ENCODE data around the gene CCDC88C. TPM values are rescaled to one million over a fixed set of nuclear protein-coding genes. Genes with fewer than 3 reads are reported as not detected.

CCDC88C gene
- total RNA-seq, 1 experiment from 2014 or later, result 21.3 TPM

- in situ Hi-C loops (cut with HindIII; ENCODE audit: low pct_unique_long_range_greater_than_20kb, low sequenced_read_pairs), result no loop called here
These were observed 68.7 kb downstream of the CCDC88C start for GRCh38 chr14:91348845-91349465.

GRCh38 chr14:91346838-91347173 lies 70.8 kb downstream of the CCDC88C start:
- Histone ChIP-seq H3K27me3 (ENCODE audit: control insufficient read depth, insufficient read depth, low read length) (no peaks in the 10 kb centered on the region), H3K9me3 (ENCODE audit: control insufficient read depth, insufficient read depth, low read depth, low read length) (no peaks in the 10 kb centered on the region), H3K4me3 (ENCODE audit: low read depth in 2 of 2, low read length in 2 of 2) (no peak overlapping the region), H3K4me1 (ENCODE audit: control insufficient read depth, insufficient read depth, low read length) (peaks cover 20% of the 10 kb centered on the region), H3K36me3 (ENCODE audit: control insufficient read depth, insufficient read depth, low read length) (no peaks in the 10 kb centered on the region), H3K27ac (ENCODE audit: low read length) (peak overlapping the region; percentile 17; the same call in 1 of the 2 replicates)
- no TSS peak for BruUV-seq (replicated peaks)
- DNase-seq (ENCODE audit: low read depth, low spot score) (no peak), ATAC-seq (no peak)
- intact Hi-C loops (cut with micrococcal nuclease; ENCODE audit: unreplicated experiment), result no loop called here
- POLR2A ChIA-PET, result no interaction called here
- in situ Hi-C loops (cut with HindIII; ENCODE audit: low pct_unique_long_range_greater_than_20kb, low sequenced_read_pairs), result no loop called here
- TF ChIP-seq REST (IDR thresholded peaks at IDR 0.05; ENCODE audit: insufficient read depth in 1 of 2, low read depth in 2 of 2, low read length in 1 of 2) (no peak), TCF7L2 (IDR thresholded peaks at IDR 0.05; ENCODE audit: low read depth, low read length) (no peak), SIN3A (IDR thresholded peaks at IDR 0.05; ENCODE audit: borderline replicate concordance, insufficient read depth, low read depth, low read length) (no peak), POLR2AphosphoS5 (IDR thresholded peaks at IDR 0.05; ENCODE audit: low read depth, low read length) (no peak), CTCF (IDR thresholded peaks at IDR 0.05) (no peak)
- CTCF ChIA-PET, result no interaction called here

More at GRCh38 chr14:91348845-91349465, 68.7 kb downstream of the CCDC88C start:
- Histone ChIP-seq H3K36me3 (ENCODE audit: control insufficient read depth, insufficient read depth, low read length) (no peaks in the 10 kb centered on the region), H3K4me1 (ENCODE audit: control insufficient read depth, insufficient read depth, low read length) (peaks cover 32% of the 10 kb centered on the region), H3K4me3 (ENCODE audit: low read depth in 2 of 2, low read length in 2 of 2) (no peak overlapping the region), H3K27ac (ENCODE audit: low read length) (peak overlapping the region; percentile 68), H3K27me3 (ENCODE audit: control insufficient read depth, insufficient read depth, low read length) (no peaks in the 10 kb centered on the region), H3K9me3 (ENCODE audit: control insufficient read depth, insufficient read depth, low read depth, low read length) (no peaks in the 10 kb centered on the region)
- intact Hi-C loops (cut with micrococcal nuclease; ENCODE audit: unreplicated experiment), result no loop called here
- no peak for ATAC-seq
- no peak for DNase-seq (ENCODE audit: low read depth, low spot score)
- POLR2A ChIA-PET, result no interaction called here
- TF ChIP-seq TCF7L2 (IDR thresholded peaks at IDR 0.05; ENCODE audit: low read depth, low read length) (no peak), POLR2AphosphoS5 (IDR thresholded peaks at IDR 0.05; ENCODE audit: low read depth, low read length) (no peak), REST (IDR thresholded peaks at IDR 0.05; ENCODE audit: insufficient read depth in 1 of 2, low read depth in 2 of 2, low read length in 1 of 2) (no peak), SIN3A (IDR thresholded peaks at IDR 0.05; ENCODE audit: borderline replicate concordance, insufficient read depth, low read depth, low read length) (no peak), CTCF (IDR thresholded peaks at IDR 0.05) (no peak)
- CTCF ChIA-PET, result no interaction called here
- BruUV-seq (replicated peaks), result no TSS peak
